Central memory CD4-positive, alpha-beta T cell (primary cell): ENCODE results near the gene C1QTNF12.

Experiments
- DNase-seq: peaks from one replicate; pipeline ENCODE4 v3.0.0; 2022
- total RNA-seq, 3 experiments: gene quantifications; one replicate each; lab custom pipeline; 2026; lab: John Stamatoyannopoulos, UW

C1QTNF12 gene, protein sequence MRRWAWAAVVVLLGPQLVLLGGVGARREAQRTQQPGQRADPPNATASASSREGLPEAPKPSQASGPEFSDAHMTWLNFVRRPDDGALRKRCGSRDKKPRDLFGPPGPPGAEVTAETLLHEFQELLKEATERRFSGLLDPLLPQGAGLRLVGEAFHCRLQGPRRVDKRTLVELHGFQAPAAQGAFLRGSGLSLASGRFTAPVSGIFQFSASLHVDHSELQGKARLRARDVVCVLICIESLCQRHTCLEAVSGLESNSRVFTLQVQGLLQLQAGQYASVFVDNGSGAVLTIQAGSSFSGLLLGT
- total RNA-seq = 0.35 to 1.7 (median 0.44) reads per million in 3 experiments

DNA sequence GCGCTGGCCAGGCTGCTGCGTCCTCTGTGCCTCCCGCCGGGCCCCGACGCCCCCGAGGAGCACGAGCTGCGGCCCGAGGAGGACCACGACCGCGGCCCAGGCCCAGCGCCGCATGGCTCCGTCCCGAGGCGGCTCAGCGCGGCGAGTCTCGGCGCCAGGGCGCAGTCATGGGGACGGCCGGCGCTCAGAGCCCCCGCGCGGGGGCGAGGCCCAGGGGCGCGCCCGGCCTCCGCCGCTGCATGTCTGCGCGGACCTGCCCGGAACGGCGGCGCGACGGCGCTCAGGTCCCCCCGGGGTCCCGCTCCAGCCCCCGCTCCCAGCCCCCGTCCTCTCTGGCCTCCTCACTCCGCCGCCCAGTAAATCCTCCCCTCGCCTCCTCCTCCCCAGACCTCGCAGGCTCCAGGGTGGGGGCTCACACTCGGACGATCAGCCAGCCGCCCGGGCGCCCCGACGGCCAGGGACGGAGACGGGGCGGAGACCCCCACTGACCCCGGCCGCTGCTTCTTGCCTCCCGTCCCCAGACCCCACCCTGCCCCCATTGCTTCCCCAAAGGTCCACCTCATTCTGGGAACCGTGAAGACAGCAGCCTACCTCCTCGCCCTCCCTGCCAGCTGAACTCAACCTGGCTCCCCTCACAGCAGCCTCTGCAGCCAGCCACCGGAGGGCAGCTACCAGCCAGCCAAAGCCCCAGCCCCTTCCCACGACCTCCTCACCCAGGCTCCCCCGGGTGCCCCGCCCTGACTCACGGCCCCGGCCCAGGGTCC, at the start of gene C1QTNF12:
C1QTNF12 (minus strand) TSS at position 146 of the 764 bp plus-strand sequence; CDS start at position 114, 32 bp downstream.
- no peak for DNase-seq

DNA sequence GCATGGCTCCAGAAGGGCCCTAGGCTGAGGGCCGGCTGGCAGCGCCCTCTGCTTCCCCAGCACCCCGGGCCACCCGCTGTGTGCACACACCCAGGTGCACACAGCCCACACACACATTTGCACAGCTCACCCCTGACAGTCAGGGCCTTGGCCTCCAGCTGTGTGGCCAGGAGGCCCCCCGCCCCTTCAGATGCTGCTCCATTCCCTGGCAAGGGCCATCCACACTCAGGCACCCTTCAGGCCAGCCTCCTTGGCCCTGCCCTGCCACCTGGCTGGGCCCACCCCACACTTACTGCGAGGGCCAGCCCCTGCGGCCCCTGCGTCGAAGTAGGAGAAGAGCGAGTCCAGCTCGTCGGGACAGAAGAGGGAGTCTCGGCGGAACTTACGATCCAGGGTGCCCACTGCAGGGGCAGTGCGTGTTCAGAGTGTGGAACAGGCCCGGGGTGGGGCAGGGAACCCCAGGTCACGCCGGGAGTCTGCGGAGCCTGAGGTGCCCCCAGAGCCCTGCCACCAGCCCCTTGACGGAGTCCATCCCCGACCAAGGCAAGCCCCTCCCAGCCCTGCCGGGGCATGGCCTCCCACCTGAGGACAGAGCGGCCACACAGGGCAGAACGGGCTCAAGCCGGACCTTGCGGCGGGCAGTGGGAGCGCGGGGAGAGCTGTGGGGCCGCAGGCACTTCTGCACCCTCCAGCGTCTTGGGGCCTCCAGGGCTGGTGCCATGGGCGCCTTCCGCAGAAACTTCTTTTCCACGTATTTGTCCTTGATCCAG, 48.8 kb upstream of the C1QTNF12 start:
- no peak for DNase-seq

DNA sequence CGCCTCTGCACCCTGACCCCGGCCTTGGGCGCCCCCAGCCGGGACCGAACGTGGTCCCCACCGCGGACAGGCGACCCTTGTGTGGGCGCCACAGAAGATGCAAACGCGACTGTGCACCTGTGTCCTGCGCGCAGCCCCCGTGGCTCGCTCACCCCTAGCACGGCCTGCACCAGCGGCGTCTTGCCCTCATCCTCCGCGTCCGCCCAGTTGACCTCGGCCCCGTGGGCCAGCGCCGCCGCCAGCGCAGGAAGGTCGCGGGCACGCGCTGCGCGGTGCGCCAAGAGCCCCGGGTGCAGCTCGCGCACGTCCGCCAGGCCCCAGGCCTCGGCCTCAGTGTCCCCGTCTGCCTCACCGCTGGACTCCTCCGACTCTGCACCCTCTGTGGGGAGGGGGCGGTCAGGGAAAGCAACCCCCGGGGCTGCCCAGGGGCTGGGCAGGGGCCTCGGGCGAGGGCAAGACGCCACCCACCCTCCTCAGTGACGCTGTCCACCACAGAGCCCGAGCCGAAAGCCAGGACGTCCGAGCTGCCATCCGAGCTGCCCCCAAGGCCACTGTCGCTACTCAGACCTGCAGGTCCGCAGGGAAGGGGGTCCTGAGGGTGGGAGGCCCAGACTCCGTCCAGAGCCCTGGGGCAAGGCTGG, 47.8 kb upstream of the C1QTNF12 start:
- DNase-seq = no peak

- no peak for DNase-seq
Measured at GRCh38 chr1:1293263-1294249, 47.0 kb upstream of the C1QTNF12 start.

DNA sequence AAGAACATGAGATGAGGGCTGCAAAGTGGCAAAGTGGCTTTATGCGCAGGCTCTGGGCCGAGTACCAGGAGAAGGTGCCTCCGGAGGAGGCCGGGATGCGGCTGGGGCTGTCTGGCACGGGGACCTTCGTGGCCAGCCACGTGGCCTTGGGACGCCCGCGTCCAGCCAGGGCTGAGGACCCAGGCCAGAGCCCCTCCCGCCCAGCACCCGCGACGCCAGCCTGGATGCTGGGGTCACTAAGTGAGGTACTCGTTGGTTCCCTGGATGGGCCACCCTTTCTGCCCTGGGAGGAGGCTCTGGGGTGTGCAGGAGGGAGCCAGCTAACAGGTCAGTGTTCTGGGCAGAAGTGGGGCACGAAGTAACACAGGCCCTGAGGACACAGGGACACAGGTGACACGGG, 46.3 kb upstream of the C1QTNF12 start:
- no peak for DNase-seq

DNA sequence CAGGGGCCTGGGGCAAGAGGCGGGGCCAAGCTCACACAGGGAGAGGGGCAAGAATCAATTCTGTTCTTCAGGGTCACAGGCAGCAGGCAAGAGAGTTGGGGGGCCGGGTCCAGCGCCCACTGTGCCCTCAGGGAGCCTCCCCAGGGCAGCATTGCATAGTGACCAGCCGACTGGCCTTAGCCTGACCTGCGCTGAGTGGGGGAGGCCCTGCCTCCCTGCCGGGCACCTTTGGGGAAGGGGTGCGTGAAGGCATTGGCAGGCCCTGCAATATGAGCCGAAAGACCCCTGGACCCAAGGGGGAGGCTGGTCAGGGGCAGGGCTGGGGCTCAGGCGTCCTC, 45.9 kb upstream of the C1QTNF12 start:
- DNase-seq = no peak

- peak; percentile 65 for DNase-seq
Measured at GRCh38 chr1:1291548-1292441, 45.3 kb upstream of the C1QTNF12 start.

- no peak for DNase-seq
Measured at GRCh38 chr1:1291023-1291528, 44.6 kb upstream of the C1QTNF12 start.

DNA sequence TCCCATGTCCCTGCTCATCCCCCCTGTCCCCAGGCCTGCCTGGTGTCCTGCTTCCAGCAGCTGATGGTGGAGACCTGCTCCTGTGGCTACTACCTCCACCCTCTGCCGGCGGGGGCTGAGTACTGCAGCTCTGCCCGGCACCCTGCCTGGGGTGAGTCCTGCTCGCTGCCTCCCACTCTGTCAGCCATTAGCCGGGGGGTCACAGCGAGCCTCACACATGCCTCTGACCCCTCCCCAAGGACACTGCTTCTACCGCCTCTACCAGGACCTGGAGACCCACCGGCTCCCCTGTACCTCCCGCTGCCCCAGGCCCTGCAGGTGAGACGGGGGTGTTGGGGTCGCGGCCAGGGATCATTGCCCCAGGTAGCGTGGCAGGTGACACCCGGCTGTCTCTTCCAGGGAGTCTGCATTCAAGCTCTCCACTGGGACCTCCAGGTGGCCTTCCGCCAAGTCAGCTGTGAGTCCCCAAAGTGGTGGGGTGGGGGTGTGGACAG, 43.8 kb upstream of the C1QTNF12 start:
- DNase-seq = peak; percentile 49

DNA sequence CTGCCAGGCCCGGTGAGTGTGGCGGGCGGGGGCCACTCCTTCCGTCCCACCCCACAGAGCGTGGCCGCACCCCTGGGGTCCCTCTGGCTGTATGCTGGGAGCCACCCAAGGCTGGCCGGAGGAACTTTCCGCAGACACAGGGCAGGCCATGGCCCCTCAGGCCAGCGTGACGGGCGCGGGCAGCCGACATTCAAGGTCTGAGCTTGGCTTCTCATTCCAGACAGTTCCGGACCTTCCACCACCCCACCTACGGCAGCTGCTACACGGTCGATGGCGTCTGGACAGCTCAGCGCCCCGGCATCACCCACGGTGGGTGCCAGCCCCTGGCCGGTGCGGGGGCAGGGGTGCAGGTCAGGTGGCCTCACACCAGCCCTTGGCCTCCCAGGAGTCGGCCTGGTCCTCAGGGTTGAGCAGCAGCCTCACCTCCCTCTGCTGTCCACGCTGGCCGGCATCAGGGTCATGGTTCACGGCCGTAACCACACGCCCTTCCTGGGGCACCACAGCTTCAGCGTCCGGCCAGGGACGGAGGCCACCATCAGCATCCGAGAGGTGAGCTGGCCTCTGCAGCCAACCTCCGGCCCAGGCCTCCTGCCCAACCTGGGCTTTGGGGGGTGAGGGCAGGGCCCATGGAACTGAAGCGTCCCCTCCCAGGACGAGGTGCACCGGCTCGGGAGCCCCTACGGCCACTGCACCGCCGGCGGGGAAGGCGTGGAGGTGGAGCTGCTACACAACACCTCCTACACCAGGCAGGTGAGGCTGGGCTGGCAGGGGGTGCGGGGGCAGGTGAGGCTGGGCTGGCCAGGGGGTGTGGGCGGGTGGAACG, 41.0 kb upstream of the C1QTNF12 start:
- no peak for DNase-seq

- DNase-seq = no peak
Measured at GRCh38 chr1:1286313-1287261, 40.1 kb upstream of the C1QTNF12 start.

DNA sequence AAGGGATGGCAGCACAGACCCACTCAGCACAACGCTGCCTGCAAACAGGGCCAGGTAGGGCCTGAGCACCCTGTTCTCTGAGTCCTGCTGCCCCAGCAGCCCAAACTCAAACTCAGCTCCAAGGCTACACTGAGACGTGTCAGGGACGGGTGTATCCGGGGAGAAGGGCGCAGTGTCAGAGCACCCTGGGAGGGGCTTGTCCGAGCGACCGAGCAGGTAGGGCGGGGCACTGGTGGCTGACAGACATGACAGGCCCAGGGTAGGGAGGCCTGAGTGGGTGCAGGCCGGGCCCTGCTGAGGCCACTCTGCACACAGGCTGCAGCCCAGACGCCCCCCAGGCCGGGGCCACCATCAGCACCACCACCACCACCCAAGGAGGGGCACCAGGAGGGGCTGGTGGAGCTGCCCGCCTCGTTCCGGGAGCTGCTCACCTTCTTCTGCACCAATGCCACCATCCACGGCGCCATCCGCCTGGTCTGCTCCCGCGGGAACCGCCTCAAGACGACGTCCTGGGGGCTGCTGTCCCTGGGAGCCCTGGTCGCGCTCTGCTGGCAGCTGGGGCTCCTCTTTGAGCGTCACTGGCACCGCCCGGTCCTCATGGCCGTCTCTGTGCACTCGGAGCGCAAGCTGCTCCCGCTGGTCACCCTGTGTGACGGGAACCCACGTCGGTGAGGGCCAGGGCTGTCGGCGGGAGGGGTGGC, 39.2 kb upstream of the C1QTNF12 start:
- no peak for DNase-seq

DNA sequence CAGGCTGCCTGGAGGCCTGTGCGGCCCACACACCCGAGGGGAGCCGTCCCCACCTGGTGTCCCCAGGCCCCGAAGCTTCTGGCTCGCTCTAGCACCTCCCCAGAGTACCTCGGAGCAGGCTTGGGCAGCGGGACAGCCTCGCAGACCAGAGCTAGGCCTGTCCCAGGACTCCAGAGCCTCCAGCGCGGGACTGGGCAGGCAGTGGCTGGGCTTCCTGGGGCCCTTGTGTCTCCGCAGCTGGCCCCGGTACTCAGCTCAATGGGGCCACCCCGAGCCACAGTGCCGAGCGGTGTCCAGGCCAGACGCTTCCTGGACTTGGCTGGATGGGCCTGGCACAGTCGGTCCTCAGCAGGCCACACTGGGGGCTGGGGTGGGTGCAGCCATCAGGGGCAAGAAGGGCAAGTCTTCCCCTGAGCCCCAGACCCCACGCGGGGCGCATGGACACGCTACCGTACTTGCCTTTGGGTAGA, 38.6 kb upstream of the C1QTNF12 start:
- DNase-seq = no peak

DNA sequence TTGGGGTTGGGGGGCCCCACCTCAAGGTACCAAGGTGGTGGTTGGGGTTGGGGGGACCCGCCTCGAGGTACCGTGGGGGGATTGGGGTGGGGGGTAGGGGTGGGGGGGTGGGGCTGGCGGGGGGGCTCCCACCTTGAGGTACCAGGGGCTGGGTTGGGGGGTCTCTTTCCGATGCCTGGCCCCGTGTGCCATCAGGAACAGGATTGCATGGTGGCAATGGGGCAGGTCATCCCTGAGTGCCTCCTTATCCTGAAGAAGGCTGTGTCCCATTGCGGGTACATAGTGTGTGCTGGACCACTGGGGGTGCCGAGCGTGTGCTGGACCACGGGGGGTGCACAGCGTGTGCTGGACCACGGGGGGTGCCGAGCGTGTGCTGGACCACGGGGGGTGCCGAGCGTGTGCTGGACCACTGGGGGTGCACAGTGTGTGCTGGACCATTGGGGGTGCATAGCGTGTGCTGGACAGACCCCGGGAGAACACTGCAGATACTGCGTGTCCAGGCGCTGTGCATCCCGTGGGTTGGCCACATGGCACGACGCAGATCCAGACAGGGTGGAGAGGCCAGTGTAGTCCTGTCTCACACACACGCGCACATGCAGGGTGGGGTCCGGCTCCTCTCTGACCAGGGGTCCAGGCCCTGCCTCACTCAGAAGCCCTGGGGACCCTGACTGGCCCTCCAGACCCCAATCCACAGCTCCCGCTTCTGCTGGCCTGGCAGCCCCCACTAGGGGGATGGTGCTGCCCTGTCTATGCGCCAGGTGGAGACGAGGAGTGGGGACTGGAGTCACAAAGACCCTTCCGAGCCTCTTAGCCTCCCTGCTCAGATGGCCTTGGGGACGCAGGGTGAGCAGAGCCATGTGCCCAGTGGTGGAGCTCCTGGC, 37.9 kb upstream of the C1QTNF12 start:
- no peak for DNase-seq

DNA sequence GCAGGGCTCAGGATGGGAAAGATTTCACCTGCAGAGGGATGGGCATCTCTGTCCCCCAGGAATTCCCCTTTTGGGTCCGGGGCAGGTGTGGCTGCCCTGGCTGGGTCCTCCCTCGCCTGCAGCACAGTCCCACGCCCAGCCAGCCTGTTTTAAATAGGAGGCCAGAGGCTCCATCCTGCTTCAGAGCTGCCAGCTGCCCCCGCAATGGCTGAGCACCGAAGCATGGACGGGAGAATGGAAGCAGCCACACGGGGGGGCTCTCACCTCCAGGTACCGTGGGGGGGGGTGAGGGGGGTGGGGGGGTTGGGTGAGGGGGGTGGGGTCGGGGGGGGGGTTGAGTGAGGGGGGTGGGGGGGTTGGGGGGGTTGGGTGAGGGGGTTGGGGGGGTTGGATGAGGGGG, 37.3 kb upstream of the C1QTNF12 start:
- DNase-seq = no peak

DNA sequence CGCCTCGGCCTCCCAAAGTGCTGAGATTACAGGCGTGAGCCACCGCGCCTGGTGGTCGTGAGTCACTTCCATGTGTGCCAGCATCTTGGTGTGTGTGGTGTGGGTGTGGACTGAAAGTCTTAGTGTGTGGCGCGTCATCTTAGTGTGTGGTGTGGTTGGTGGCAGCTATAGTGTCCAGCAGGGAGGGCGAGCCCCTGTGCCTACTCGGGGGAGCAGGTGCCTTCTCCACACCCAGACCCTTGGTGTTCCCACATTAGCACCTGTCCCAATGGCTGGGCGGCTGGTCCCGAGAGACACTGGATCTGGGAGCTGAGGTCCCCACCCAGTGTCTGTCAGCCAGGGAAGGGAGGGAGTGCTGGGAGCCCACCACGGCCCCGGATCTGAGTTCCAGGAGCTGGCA, 36.5 kb upstream of the C1QTNF12 start:
- no peak for DNase-seq
